ENCODE measurements around the gene SPRYD7. TPM values are rescaled to one million over a fixed set of nuclear protein-coding genes. Genes with fewer than 3 reads are reported as not detected.

SPRYD7 gene
- total and polyA plus RNA-seq, 2 of the 8 experiments (the other 6 are each of a cell fraction or from before 2014, with no cell fraction given), result 1.1 to 3.1 TPM

DNA sequence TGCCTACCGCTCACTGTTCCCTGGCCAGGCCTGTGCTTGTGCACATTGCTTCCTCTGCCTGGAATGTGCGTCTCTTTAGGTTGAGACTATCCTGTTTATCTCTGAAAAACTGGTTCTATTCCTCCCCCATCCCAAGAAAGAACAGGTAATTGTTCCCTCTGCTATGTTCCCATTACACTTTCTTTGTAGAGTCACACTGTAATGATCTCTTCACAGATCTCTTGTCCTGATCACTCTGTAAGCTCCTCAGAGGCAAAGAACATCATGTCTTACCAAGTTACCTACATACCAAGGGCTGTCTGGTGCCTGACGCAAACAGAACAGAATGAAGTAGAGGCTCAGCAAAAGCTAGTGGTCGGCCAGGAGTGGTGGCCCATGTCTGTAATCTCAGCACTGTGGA lies 40.3 kb downstream of the SPRYD7 start:
- Histone ChIP-seq H2AFZ (ENCODE audit: low read length) (no peak overlapping the region), H3K79me1 (ENCODE audit: low read depth, low read length) (no peaks in the 10 kb centered on the region), H3K4me1 (replicated peaks in 1 of 4; ENCODE audit: control insufficient read depth in 3 of 4, insufficient read depth in 4 of 4, low read length in 3 of 4) (no peaks in the 10 kb centered on the region)
- TF ChIP-seq JUND (IDR thresholded peaks at IDR 0.05; ENCODE audit: low read length), result no peak
- TF ChIP-seq SRF (IDR thresholded peaks at IDR 0.05; ENCODE audit: low read depth, low read length), result no peak
- TF ChIP-seq RNF2 (IDR thresholded peaks at IDR 0.05; ENCODE audit: borderline replicate concordance, low read depth, low read length, missing control alignments, poor library complexity, severe bottlenecking), result no peak
- TF ChIP-seq, protein P1, sequence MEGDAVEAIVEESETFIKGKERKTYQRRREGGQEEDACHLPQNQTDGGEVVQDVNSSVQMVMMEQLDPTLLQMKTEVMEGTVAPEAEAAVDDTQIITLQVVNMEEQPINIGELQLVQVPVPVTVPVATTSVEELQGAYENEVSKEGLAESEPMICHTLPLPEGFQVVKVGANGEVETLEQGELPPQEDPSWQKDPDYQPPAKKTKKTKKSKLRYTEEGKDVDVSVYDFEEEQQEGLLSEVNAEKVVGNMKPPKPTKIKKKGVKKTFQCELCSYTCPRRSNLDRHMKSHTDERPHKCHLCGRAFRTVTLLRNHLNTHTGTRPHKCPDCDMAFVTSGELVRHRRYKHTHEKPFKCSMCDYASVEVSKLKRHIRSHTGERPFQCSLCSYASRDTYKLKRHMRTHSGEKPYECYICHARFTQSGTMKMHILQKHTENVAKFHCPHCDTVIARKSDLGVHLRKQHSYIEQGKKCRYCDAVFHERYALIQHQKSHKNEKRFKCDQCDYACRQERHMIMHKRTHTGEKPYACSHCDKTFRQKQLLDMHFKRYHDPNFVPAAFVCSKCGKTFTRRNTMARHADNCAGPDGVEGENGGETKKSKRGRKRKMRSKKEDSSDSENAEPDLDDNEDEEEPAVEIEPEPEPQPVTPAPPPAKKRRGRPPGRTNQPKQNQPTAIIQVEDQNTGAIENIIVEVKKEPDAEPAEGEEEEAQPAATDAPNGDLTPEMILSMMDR (IDR thresholded peaks at IDR 0.05; ENCODE audit: control extremely low read depth in 1 of 3, insufficient read depth in 1 of 3, low read depth in 1 of 3, low read length in 3 of 3), result no peak
- no peak for TF ChIP-seq BCL11A (IDR thresholded peaks at IDR 0.05; ENCODE audit: low read depth in 2 of 2, low read length in 2 of 2)
- TF ChIP-seq BACH1 (IDR thresholded peaks at IDR 0.05; ENCODE audit: low read length), result no peak
- TF ChIP-seq HDAC2 (IDR thresholded peaks at IDR 0.05; ENCODE audit: borderline replicate concordance in 1 of 2, low read depth in 2 of 2, low read length in 2 of 2), result no peak
- no peak for TF ChIP-seq SUZ12 (IDR thresholded peaks at IDR 0.05; ENCODE audit: low read length)
- no peak for TF ChIP-seq EZH2 (IDR thresholded peaks at IDR 0.05; ENCODE audit: low read depth, low read length, severe bottlenecking)

More for the DNA sequence above, 40.3 kb downstream of the SPRYD7 start:
- no peak overlapping the region for H3K4ac ChIP-seq (replicated peaks; ENCODE audit: insufficient read length, low read depth, low read length)
- H3K23ac ChIP-seq (ENCODE audit: insufficient read length), result no peak overlapping the region
- H4K8ac ChIP-seq (ENCODE audit: extremely low read depth, insufficient read depth, low read length), result no peak overlapping the region
- no peak overlapping the region for H2BK12ac ChIP-seq (ENCODE audit: low read depth, low read length)
- H4K20me1 ChIP-seq (replicated peaks in 1 of 2; ENCODE audit: control insufficient read depth in 1 of 2, insufficient read depth in 2 of 2, low read length in 2 of 2), result no peaks in the 10 kb centered on the region
- H3K18ac ChIP-seq (ENCODE audit: extremely low read depth, low read length), result no peak overlapping the region
- H3K23me2 ChIP-seq (ENCODE audit: low read depth, low read length), result no peaks in the 10 kb centered on the region
- H3K27me3 ChIP-seq (replicated peaks in 1 of 4; ENCODE audit: control insufficient read depth in 3 of 4, extremely low read depth in 1 of 4, insufficient read depth in 3 of 4, low read length in 3 of 4), result no peaks in the 10 kb centered on the region
- H3K4me3 ChIP-seq (ENCODE audit: extremely low read depth in 1 of 4, insufficient read depth in 2 of 4, low read depth in 3 of 4, low read length in 4 of 4), result no peak overlapping the region
- no peaks in the 10 kb centered on the region for H3K36me3 ChIP-seq (ENCODE audit: control insufficient read depth in 2 of 4, insufficient read depth in 4 of 4, low read length in 3 of 4)
- no peak overlapping the region for H3K27ac ChIP-seq (ENCODE audit: low read depth, low read length)
- DNase-seq (ENCODE audit: low read depth in 1 of 2, low spot score in 2 of 2) (no peak), FAIRE-seq (no peak)
- no peak overlapping the region for H3K9ac ChIP-seq (replicated peaks in 1 of 4; ENCODE audit: extremely low read depth in 1 of 4, low read depth in 3 of 4, low read length in 3 of 4)
- no peak overlapping the region for H2BK120ac ChIP-seq (replicated peaks; ENCODE audit: low read depth, low read length)
- CTCF ChIA-PET (ENCODE audit: partially characterized antibody), result interaction anchor here (0.7 to 1.8 kb wide), 3 partner anchors 13 to 252 kb away, joined by 3 to 5 read pairs (median 5); no protein-coding TSS in a partner anchor
- no peak overlapping the region for H4K91ac ChIP-seq (replicated peaks; ENCODE audit: insufficient read length, low read length)
- no peak overlapping the region for H4K5ac ChIP-seq (ENCODE audit: insufficient read length, low read depth, low read length)
- H2BK15ac ChIP-seq (ENCODE audit: low read length), result no peak overlapping the region
- no peak overlapping the region for H3K56ac ChIP-seq (replicated peaks; ENCODE audit: insufficient read length, low read depth, low read length)
- no peaks in the 10 kb centered on the region for H3K9me3 ChIP-seq (ENCODE audit: insufficient read depth in 2 of 2, low read depth in 1 of 2, low read length in 1 of 2)
- no peaks in the 10 kb centered on the region for H3K79me2 ChIP-seq (ENCODE audit: control insufficient read depth in 1 of 2, insufficient read depth in 2 of 2, low read length in 2 of 2)
- WGBS, 2 experiments (ENCODE audit: extremely low coverage in 1 of 2, insufficient coverage in 1 of 2, insufficient read length in 1 of 2, insufficient replicate concordance in 2 of 2, low coverage in 1 of 2, low lambda C conversion rate in 2 of 2, missing lambda C conversion rate in 1 of 2), result 89% methylated on average over 4 of the region's 4 CpGs; no CpG with 5 or more reads in 1 of the 2 experiments
- POLR2A ChIA-PET (ENCODE audit: partially characterized antibody), result no interaction called here
- H3K4me2 ChIP-seq (ENCODE audit: insufficient read depth in 1 of 2, low read depth in 2 of 2, low read length in 2 of 2), result no peak overlapping the region
- no peak overlapping the region for H2BK20ac ChIP-seq (ENCODE audit: low read length)
- no peak overlapping the region for H2AK5ac ChIP-seq (ENCODE audit: low read depth, low read length)
- H2BK5ac ChIP-seq (ENCODE audit: low read depth, low read length), result no peak overlapping the region
- H3K14ac ChIP-seq (ENCODE audit: insufficient read length), result no peak overlapping the region

Data from H1 (cell line).